HepG2 (cell line): ENCODE results near the gene ACOXL. TPM values are rescaled to one million over a fixed set of nuclear protein-coding genes. Genes with fewer than 3 reads are reported as not detected.
A peak's percentile ranks its signal among the peaks of the same experiment; 100 is the strongest.

Experiments
- ARID2 ChIP-seq: sonication (generic); formaldehyde crosslinking; IDR thresholded peaks from 2 replicates; pipeline ENCODE4 v1.8.1; 2022; ENCODE audit warnings: mild to moderate bottlenecking, missing genetic modification reagents, borderline replicate concordance
- CREM ChIP-seq, 2 experiments: sonication (generic) in 1 of 2; formaldehyde crosslinking in 1 of 2; IDR thresholded peaks; 2 replicates each; pipeline versions ENCODE4 v1.4.0 to v1.6.1; 2016 to 2020; ENCODE audit warnings: antibody characterized with exemption in 1 of 2, mild to moderate bottlenecking in 1 of 2, missing genetic modification reagents in 1 of 2
- FLYWCH1 ChIP-seq: sonication (generic); formaldehyde crosslinking; IDR thresholded peaks from 2 replicates; pipeline ENCODE4 v1.8.1; 2023; ENCODE audit warnings: mild to moderate bottlenecking, missing genetic modification reagents
- FOXK2 ChIP-seq: fragments of 450-650 bp; IDR thresholded peaks from 2 replicates; pipeline ENCODE4 v1.6.1; 2016
- GATAD1 ChIP-seq: IDR thresholded peaks from 2 replicates; pipeline ENCODE4 v1.6.1; 2016; ENCODE audit warnings: missing genetic modification reagents, missing compliant biosample characterization
- HOXD1 ChIP-seq: sonication (generic); formaldehyde crosslinking; IDR thresholded peaks from 2 replicates; pipeline ENCODE4 v1.5.0; 2020; ENCODE audit warnings: missing genetic modification reagents
- KLF15 ChIP-seq: sonication (generic); formaldehyde crosslinking; IDR thresholded peaks from 2 replicates; pipeline ENCODE4 v1.8.1; 2023; ENCODE audit warnings: borderline replicate concordance, mild to moderate bottlenecking, inconsistent platforms, missing genetic modification reagents, mixed read lengths
- MTF1 ChIP-seq: sonication (generic); formaldehyde crosslinking; IDR thresholded peaks from 2 replicates; pipeline ENCODE4 v1.5.0; 2020; ENCODE audit warnings: missing genetic modification reagents
- RARA ChIP-seq: IDR thresholded peaks from 2 replicates; pipeline ENCODE4 v1.6.1; 2016; ENCODE audit warnings: missing genetic modification reagents, missing compliant biosample characterization
- RFX5 ChIP-seq: IDR thresholded peaks from 2 replicates; pipeline ENCODE4 v1.6.1; 2011; ENCODE audit warnings: low read depth, low read length, improper control_type of control experiment
- SAP130 ChIP-seq: IDR thresholded peaks from 2 replicates; pipeline ENCODE4 v1.6.1; 2016; ENCODE audit warnings: low read depth
- SMARCC2 ChIP-seq: fragments of 450-650 bp; IDR thresholded peaks from 2 replicates; pipeline ENCODE4 v1.6.1; 2017; ENCODE audit warnings: antibody characterized with exemption, mild to moderate bottlenecking
- SMARCE1 ChIP-seq: fragments of 450-650 bp; IDR thresholded peaks from 2 replicates; pipeline ENCODE4 v1.6.1; 2017; ENCODE audit warnings: borderline replicate concordance
- TSC22D2 ChIP-seq: sonication (generic); formaldehyde crosslinking; IDR thresholded peaks from 2 replicates; pipeline ENCODE4 v1.5.1; 2020; ENCODE audit warnings: missing genetic modification reagents, mild to moderate bottlenecking, borderline replicate concordance
- ZFAT ChIP-seq: sonication (generic); formaldehyde crosslinking; conservative IDR thresholded peaks from 2 replicates; pipeline ENCODE4 v1.8.1; 2023; ENCODE audit warnings: missing genetic modification reagents, inconsistent platforms
- ZNF205 ChIP-seq: IDR thresholded peaks from 2 replicates; pipeline ENCODE4 v1.6.1; 2018; ENCODE audit warnings: missing biosample characterization, missing genetic modification reagents
- ZNF235 ChIP-seq: sonication (generic); formaldehyde crosslinking; IDR thresholded peaks from 2 replicates; pipeline ENCODE4 v1.8.1; 2023; ENCODE audit warnings: mild to moderate bottlenecking, missing genetic modification reagents, borderline replicate concordance
- ZNF253 ChIP-seq: sonication (generic); formaldehyde crosslinking; IDR thresholded peaks from 2 replicates; pipeline ENCODE4 v1.8.0; 2022; ENCODE audit warnings: mild to moderate bottlenecking, missing genetic modification reagents, borderline replicate concordance
- ZNF326 ChIP-seq: sonication (generic); formaldehyde crosslinking; IDR thresholded peaks from 2 replicates; pipeline ENCODE4 v1.4.0; 2020; ENCODE audit warnings: missing genetic modification reagents, borderline replicate concordance
- ZNF432 ChIP-seq: sonication (generic); formaldehyde crosslinking; IDR thresholded peaks from 2 replicates; pipeline ENCODE4 v1.5.0; 2020; ENCODE audit warnings: missing genetic modification reagents, mild to moderate bottlenecking, borderline replicate concordance
- ZNF44 ChIP-seq: sonication (generic); formaldehyde crosslinking; IDR thresholded peaks from 2 replicates; pipeline ENCODE4 v1.5.1; 2020; ENCODE audit warnings: mild to moderate bottlenecking, missing genetic modification reagents
- ZNF549 ChIP-seq: sonication (generic); formaldehyde crosslinking; IDR thresholded peaks from 2 replicates; pipeline ENCODE4 v1.5.0; 2020; ENCODE audit warnings: missing genetic modification reagents
- ZNF563 ChIP-seq: sonication (generic); formaldehyde crosslinking; IDR thresholded peaks from 2 replicates; pipeline ENCODE4 v1.8.0; 2022; ENCODE audit warnings: mild to moderate bottlenecking, moderate library complexity, missing genetic modification reagents
- ZNF7 ChIP-seq: IDR thresholded peaks from 2 replicates; pipeline ENCODE4 v1.6.1; 2016; ENCODE audit warnings: missing biosample characterization, missing genetic modification reagents
- ZNF761 ChIP-seq: sonication (generic); formaldehyde crosslinking; conservative IDR thresholded peaks from 2 replicates; pipeline ENCODE4 v1.4.0; 2020; ENCODE audit warnings: mild to moderate bottlenecking, missing genetic modification reagents
- ZNF775 ChIP-seq: sonication (generic); formaldehyde crosslinking; IDR thresholded peaks from 2 replicates; pipeline ENCODE4 v1.4.0; 2020; ENCODE audit warnings: missing genetic modification reagents, mild to moderate bottlenecking, moderate library complexity, borderline replicate concordance
- ZNF792 ChIP-seq: IDR thresholded peaks from 2 replicates; pipeline ENCODE4 v1.6.1; 2016
- ZSCAN30 ChIP-seq: sonication (generic); formaldehyde crosslinking; IDR thresholded peaks from 2 replicates; pipeline ENCODE4 v1.5.0; 2020; ENCODE audit warnings: mild to moderate bottlenecking, missing genetic modification reagents
- polyA plus RNA-seq, 8 experiments: library from polyadenylated mRNA; depleted of rRNA in 3 of 8; stranded (reverse) in 7 of 8; unstranded in 1 of 8; fragments of >200 nt; fragmentation: Illumina TruSeq in 4 of 8; extraction: Trizol in 4 of 8; gene quantifications; 2 replicates each; pipeline versions ENCODE4 v1.2.1 to v1.2.3, GENCODE V29; 2011 to 2016; ENCODE audit warnings: low read depth in 4 of 8, missing spikeins in 1 of 8, mixed read lengths in 1 of 8; ENCODE audit not compliant: insufficient read depth in 1 of 8
- total RNA-seq, 5 experiments: library from RNA; depleted of rRNA; stranded (reverse); fragments of >200 nt; fragmentation: Illumina TruSeq; extraction: Trizol; gene quantifications; 2 replicates each; pipeline ENCODE4 v1.2.3, GENCODE V29; 2016; ENCODE audit warnings: low read depth in 1 of 5
- TF ChIP-seq, protein P1 (sequence below): sonication (generic); formaldehyde crosslinking; IDR thresholded peaks from 2 replicates; pipeline ENCODE4 v1.8.0; 2022; ENCODE audit warnings: mild to moderate bottlenecking, missing genetic modification reagents, moderate library complexity
- TF ChIP-seq, protein P2 (sequence below): sonication (generic); formaldehyde crosslinking; IDR thresholded peaks from 2 replicates; pipeline ENCODE4 v1.5.0; 2020; ENCODE audit warnings: mild to moderate bottlenecking, missing genetic modification reagents

Gene ACOXL
- total and polyA plus RNA-seq, 2 of the 13 experiments (the other 11 are each of a cell fraction or from before 2014, with no cell fraction given), result not detected

GRCh38 chr2:111120253-111121027, 388.1 kb downstream of the ACOXL start, which contains the start of gene BCL2L11 (continued):
- TF ChIP-seq ZNF44 (CRISPR knock-in tag) (0 out of 2 replicates have a peak, but pooled peaks have one; percentile 67), ZNF775 (peak; percentile 41; the same call in 1 of the 2 replicates), ZNF7 (CRISPR knock-in tag) (no peak), SMARCC2 (no peak), ZNF205 (peak; percentile 93), FLYWCH1 (CRISPR knock-in tag) (peak; percentile 27; the same call in 1 of the 2 replicates), ZNF253 (CRISPR knock-in tag) (no peak), SAP130 (CRISPR knock-in tag) (peak; percentile 97), GATAD1 (CRISPR knock-in tag) (peak; percentile 48; the same call in 1 of the 2 replicates), ZNF549 (CRISPR knock-in tag) (no peak), ZNF792 (CRISPR knock-in tag) (peak; percentile 94), ZNF563 (peak; percentile 95), ZNF761 (CRISPR knock-in tag) (peak; percentile 96; the same call in 1 of the 2 replicates), ARID2 (CRISPR knock-in tag) (peak; percentile 96), RFX5 (no peak), CREM (IDR thresholded peaks at IDR 0.05) (no peak), CREM (CRISPR knock-in tag; IDR thresholded peaks at IDR 0.05) (no peak), ZFAT (peak; percentile 36; the same call in 1 of the 2 replicates), ZNF432 (CRISPR knock-in tag) (no peak), ZNF326 (no peak), RARA (CRISPR knock-in tag) (peak; percentile 78), MTF1 (CRISPR knock-in tag) (peak; percentile 67; the same call in 1 of the 2 replicates), ZSCAN30 (CRISPR knock-in tag) (no peak; the same call in 1 of the 2 replicates), FOXK2 (peak; percentile 89), KLF15 (CRISPR knock-in tag) (no peak), ZNF235 (peak; percentile 80; the same call in 1 of the 2 replicates), HOXD1 (CRISPR knock-in tag) (peak; percentile 94), TSC22D2 (peak; percentile 53; the same call in 1 of the 2 replicates), SMARCE1 (no peak)
- TF ChIP-seq, protein P1, sequence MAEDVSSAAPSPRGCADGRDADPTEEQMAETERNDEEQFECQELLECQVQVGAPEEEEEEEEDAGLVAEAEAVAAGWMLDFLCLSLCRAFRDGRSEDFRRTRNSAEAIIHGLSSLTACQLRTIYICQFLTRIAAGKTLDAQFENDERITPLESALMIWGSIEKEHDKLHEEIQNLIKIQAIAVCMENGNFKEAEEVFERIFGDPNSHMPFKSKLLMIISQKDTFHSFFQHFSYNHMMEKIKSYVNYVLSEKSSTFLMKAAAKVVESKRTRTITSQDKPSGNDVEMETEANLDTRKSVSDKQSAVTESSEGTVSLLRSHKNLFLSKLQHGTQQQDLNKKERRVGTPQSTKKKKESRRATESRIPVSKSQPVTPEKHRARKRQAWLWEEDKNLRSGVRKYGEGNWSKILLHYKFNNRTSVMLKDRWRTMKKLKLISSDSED, result 0 out of 2 replicates have a peak, but pooled peaks have one; percentile 44
- TF ChIP-seq, protein P2, sequence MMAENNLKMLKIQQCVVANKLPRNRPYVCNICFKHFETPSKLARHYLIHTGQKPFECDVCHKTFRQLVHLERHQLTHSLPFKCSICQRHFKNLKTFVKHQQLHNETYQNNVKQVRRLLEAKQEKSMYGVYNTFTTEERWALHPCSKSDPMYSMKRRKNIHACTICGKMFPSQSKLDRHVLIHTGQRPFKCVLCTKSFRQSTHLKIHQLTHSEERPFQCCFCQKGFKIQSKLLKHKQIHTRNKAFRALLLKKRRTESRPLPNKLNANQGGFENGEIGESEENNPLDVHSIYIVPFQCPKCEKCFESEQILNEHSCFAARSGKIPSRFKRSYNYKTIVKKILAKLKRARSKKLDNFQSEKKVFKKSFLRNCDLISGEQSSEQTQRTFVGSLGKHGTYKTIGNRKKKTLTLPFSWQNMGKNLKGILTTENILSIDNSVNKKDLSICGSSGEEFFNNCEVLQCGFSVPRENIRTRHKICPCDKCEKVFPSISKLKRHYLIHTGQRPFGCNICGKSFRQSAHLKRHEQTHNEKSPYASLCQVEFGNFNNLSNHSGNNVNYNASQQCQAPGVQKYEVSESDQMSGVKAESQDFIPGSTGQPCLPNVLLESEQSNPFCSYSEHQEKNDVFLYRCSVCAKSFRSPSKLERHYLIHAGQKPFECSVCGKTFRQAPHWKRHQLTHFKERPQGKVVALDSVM (CRISPR knock-in tag), result peak; percentile 86; the same call in 1 of the 2 replicates
